HG02885 (cell line): ENCODE measurements around the gene CTDSP2.

ENCODE experiments used
- ATAC-seq: cut with Tn5 transposase; IDR thresholded peaks from one replicate; pipeline ENCODE4 v1.9.1; 2021; ENCODE audit warnings: mild to moderate bottlenecking; ENCODE audit not compliant: unreplicated experiment, poor library complexity

The CTDSP2 gene

GRCh38 chr12:57817261-57817989 lies 29.1 kb downstream of the CTDSP2 start:
- no peak for ATAC-seq

- ATAC-seq: no peak
Measured at GRCh38 chr12:57816855-57817151, 29.7 kb downstream of the CTDSP2 start.

DNA sequence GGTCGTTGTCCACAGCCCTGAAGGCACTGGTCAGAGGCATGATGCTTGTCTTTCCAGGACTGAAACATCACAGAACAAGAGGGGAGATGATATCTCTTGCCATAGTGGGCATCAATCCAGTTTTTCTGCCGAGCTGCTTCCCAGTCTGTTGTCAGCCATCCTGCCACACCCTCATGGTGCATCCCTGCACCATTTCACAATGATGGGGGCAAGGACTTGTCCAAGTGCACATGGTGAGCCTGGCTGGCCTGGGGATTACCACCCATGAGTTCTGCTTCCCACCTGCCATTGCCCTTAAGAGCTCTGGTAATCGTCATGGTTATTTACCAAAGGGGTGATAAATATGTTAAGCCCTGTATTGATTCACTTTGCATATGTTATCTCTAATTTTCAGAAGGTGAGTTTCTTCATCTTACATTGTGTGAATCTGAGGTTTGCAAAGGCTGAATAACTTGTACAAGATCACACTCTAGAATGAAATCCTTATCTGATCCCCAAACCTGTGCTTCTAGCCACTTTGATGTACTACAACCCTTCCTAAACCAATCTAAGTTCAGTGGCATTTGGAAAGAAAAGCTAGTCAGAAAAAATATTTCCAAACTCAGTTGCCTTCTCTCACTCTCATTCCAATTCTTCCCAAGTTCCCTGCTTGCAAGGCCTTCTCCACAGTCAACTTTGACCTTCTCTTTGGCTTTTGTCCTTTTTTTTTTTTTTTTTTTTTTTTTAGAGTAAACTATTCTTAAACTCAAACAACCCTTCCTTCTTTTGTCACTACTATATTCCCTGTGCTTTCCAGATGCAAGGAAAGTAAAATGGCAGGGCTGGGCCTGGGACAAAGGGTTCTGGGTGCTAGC lies 30.3 kb downstream of the CTDSP2 start:
- no peak for ATAC-seq

- no peak for ATAC-seq
Measured at GRCh38 chr12:57815177-57816000, 31.1 kb downstream of the CTDSP2 start.

GRCh38 chr12:57813971-57814772 lies 32.4 kb downstream of the CTDSP2 start:
- ATAC-seq: no peak

- no peak for ATAC-seq
Measured at GRCh38 chr12:57813111-57813970, 33.2 kb downstream of the CTDSP2 start.

DNA sequence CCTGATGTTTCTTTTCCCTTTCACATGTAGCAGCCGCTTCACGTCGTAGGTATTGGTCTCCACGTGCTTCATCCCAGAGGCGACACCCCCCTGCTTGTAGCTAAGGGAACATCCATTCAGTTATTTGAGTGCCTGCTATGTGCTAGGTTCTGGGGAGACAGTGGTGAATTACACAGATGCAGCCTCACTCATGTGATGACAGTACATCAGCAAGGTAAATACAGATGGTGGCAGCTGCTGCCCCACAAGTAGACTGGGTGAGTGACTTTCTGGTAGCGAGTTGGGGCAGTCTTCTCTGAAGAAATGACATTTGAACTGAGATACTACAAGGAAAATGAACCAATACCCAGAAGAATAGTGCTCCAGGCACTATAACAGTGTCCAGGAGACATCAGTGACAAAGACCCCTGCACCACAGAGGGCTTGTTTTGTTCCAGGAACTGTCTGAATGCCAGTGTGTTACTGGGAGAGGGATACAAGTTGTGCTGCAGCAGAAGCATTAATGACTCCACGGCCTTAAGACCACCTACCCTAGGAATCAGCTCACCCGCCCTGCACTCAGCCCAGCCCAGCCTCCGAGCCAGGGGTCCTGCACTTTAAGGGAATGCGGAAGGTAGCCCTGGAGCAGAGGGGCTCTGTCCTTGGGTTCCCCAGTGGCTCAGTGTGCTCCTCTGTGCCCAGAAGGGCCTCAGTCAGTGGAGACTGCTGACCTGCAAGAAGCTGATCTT lies 35.3 kb downstream of the CTDSP2 start:
- ATAC-seq: no peak

- ATAC-seq: no peak
Measured at GRCh38 chr12:57810450-57810849, 36.1 kb downstream of the CTDSP2 start.

- ATAC-seq: no peak
Measured at GRCh38 chr12:57809425-57809824, 37.1 kb downstream of the CTDSP2 start.

- ATAC-seq: no peak
Measured at GRCh38 chr12:57808351-57808750, 38.2 kb downstream of the CTDSP2 start.

DNA sequence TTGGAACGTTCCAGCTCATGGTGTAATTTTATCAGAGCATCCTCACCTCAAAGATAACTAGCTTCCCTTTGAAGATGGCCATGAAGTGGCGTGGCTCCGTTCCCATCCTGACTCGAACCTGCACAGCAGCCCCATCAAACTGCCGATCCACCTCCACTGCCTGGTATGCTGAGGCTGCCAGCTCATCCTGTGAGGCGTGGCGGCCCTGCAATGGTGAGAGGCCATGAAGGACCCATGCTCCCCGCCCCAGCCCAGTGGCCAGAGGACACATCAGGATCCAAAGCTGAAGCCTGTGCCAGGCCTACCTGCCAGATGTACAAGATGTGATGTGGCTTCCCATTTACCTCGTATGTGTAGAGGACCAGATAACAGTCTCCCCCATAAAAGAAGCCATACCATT lies 39.2 kb downstream of the CTDSP2 start:
- ATAC-seq: no peak

GRCh38 chr12:57806677-57807076 lies 39.9 kb downstream of the CTDSP2 start:
- ATAC-seq: no peak

- ATAC-seq: no peak
Measured at GRCh38 chr12:57803319-57803893, 43.1 kb downstream of the CTDSP2 start.

GRCh38 chr12:57802607-57803006 lies 43.9 kb downstream of the CTDSP2 start:
- no peak for ATAC-seq

GRCh38 chr12:57800965-57801364 lies 45.6 kb downstream of the CTDSP2 start:
- ATAC-seq: no peak

- ATAC-seq: no peak
Measured at GRCh38 chr12:57797933-57798332, 48.6 kb downstream of the CTDSP2 start.

DNA sequence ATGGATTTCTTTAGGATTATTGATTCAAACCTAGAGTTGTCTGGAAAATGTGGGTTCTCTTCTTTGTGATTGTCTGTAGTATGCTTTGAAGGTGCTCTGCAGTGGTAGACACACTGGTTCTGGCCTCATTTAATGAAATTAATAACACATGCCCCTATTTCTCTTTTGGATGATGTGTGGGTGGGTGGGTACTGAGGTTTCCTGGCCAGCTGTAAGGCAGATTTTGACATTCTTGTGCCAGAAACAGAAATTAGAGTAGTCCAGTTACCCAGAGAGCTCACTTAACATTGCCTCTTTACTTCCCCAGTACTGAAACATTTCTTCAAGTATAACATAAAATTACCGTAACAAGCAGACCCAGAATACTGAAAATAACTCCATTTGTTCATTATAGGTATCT lies 49.5 kb downstream of the CTDSP2 start:
- no peak for ATAC-seq

DNA sequence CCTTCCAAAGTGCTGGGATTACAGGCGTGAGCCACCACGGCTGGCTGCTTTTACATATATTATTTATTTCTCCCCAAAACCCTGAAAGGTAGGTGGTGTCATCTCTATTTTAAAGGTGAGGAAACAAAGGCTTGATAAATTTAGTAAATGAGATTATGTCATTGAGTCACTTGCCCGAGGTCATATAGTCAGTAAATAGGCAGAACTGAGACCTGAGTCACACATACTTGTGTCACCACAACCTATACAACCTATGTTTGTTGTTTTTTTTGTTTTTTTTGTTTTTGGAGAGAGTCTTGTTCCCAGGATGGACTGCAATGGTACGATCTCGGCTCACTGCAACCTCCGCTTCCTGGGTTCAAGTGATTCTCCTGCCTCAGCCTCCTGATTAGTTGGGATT lies 51.2 kb downstream of the CTDSP2 start:
- ATAC-seq: no peak
